Measurements from ENCODE around the gene RHNO1.
A peak's percentile ranks its signal among the peaks of the same experiment; 100 is the strongest.

Gene RHNO1

DNA sequence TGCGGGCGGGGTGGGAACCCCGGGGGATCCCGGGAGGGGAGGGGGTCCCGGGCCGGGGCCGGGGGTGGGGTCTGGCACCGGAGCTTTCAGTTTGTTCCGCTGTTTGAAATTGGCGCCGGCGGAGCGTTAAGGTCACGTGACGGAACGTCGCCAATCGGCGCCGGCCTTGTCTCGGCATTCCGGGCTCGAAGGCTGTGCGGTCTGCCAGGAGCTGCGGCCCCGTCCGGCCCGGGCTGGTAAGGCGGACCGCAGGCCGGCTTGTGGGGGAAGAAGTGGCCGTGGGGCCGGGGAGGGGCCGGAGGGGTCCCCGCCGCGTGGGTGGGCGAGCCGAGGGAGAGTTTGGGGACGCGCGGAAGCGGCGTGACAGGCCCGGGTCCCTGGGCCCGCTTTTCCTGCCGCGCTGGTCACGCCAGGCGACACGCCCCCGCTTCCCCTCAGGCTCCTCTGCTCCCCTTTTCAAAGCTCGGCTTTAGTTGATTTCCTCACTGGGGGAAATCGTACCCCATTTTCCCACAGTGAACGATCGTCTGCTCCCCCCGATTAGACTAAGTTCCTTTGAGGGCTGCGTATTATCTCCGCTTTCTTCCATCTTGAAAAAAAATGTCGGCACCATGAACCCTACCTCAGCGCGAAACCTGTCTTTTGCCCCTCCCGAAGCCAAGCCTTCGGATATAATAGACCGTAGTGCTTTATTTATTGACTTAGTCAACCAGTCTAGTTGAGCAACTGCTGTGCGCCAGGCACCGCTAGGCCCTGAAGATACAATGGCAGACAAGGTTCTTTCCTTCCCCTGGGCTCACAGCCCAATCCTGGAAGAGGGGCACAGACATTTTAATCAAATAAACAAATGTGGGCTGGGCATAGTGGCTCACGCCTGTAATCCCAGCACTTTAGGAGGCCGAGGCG is at the start of gene RHNO1, which contains the start of gene FOXM1:
Gene RHNO1, plus strand, starts transcription at position 177 of the 906 bp plus-strand sequence. CDS start 8,144 bp downstream, outside the sequence.
Gene FOXM1, minus strand, starts transcription at position 128 of the 906 bp plus-strand sequence. CDS start 2,696 bp downstream, outside the sequence.
- DNase-seq = peak; percentile 86

- no peak for DNase-seq
Measured at GRCh38 chr12:2829275-2829674, 47.7 kb upstream of the RHNO1 start.

- no peak for DNase-seq
Measured at GRCh38 chr12:2832550-2833127, 44.4 kb upstream of the RHNO1 start.

DNA sequence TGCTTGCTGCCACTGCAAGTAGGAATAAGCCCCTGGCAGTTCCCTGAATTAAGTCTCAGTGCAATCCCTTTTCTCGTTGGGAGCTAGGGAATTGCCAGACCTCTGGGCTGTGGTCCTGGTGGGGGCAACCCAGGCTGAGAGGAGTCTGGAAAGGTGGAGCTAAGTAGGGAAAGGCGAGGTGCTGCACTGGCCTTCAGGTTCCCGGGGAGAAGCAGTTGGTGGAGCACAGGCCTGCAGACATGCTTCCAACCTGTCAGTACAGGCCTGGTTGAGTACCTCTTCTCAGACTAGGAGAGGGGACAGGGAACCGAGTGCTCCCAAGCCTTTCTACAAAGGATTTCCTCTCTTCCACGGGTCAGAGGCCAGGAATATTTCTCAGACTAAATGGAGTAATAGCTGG is 43.7 kb upstream of the RHNO1 start:
- no peak for DNase-seq

DNA sequence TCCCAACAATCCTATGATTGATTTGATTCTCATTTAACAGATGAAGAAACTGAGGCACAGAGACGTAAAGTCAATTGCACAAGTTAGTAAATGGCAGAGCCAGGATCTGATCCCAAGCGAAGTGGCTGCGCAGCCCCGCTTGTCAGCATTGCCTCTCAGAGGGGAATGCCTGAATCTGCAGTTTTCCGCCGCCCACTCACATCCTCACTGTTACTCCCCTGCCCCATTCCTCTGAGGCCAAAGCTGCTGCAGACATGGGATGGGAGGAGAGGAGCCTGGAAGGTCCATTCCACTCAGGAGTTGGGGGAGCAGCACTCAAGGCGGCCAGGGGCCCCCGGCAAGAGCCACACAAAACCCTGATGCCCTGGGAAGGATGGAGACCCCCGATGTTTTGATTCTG is 43.2 kb upstream of the RHNO1 start:
- DNase-seq = no peak

DNA sequence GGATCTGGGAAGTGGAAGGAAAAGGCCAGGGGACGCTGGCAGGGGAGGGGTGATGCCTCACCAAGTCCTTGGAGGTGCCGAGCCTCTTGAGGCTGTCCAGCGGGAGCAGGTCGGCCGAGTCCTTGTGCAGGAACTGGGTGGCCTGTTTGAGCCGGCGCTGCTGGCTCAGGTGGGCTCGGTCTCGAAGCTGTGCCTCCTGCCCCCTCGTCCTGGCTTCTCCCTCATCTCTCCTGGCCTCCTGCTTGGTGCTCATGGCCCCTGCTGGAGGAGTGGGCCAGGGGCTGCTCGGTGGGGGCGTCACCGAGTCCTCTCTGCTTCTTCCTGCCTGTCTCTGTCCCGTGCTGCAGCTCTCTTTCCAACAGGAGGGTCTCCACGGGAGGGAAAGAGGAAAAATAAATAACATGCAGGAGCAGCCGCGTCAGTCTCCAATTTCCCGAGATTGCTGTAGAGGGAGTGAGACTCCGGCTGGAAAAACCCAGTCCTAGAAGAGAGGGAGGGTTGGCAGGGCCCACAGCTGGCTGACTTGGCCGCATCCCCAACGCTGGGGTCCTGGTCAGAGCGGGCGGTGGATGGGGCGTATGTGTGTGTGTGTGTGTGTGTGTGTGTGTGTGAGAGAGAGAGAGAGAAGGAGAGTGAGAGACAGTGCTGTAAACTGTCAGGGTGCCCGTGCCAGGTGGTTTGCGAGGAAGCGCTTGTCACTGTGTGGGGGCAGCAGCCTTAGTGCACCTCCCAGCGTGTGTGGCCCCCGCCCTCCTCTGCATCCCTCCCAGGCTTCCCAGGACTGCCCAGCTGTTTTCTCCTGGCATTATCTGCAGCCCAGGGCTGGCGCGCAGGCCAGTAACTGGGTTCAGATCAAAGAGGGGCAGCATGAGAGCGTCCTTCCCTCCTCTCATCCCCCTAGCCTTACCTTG is 42.2 kb upstream of the RHNO1 start, which contains the start of gene NRIP2:
Gene NRIP2, minus strand, starts transcription at position 455 of the 911 bp plus-strand sequence. Its CDS starts 52 bp downstream, at position 403.
- DNase-seq = peak; percentile 77

DNA sequence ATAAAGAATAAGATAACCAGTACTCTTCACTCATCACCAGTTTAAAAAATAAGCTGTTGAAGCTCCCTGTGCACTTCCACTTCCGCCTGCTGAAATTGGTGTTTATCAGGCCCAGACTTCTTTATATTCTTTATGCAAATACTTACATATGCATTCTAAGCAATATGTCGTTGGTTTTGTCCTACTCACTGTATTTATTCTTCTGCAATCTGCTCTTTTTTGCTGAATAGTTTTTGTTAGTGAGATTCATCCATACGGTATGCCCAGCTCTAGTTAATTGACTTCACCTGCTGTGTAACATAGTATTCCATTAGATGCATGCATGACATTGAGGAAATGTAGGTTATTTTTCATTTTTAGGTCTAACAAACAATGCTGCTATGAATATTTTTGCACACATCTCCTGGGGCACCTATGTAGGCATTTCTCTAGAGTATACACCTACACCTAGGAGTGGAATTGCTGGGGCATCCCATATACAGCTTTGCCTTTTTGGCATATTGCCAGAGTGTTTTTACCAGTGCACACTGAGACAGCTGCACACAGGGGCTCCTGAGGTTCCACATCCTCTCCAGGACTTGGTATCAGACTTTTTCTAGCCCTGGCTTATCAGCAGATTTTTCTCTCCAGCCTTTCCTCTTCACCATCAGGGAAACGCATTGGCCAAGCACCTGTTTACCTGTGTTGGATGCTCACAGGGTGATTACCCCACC is 41.2 kb upstream of the RHNO1 start:
- DNase-seq = no peak

DNA sequence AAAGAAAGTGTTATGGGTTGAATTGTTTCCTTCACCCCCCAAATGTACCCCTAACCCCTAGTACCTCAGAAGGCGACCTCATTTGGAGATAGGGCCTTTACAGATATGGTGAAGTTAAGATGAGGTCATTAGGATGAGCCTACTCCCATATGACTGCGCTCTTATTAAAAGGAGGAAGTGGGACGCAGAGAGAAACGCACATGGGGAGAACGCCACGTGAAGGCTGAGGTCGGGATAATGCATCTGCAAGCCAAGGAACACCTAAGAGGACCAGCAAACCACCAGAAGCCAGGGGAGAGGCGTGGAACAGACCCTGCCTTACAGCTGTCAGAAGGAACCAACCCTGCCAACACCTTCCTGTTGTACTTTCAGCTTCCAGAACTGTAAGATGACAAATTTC is 40.4 kb upstream of the RHNO1 start:
- DNase-seq = no peak

- DNase-seq = no peak
Measured at GRCh38 chr12:2841056-2841650, 35.9 kb upstream of the RHNO1 start.

DNA sequence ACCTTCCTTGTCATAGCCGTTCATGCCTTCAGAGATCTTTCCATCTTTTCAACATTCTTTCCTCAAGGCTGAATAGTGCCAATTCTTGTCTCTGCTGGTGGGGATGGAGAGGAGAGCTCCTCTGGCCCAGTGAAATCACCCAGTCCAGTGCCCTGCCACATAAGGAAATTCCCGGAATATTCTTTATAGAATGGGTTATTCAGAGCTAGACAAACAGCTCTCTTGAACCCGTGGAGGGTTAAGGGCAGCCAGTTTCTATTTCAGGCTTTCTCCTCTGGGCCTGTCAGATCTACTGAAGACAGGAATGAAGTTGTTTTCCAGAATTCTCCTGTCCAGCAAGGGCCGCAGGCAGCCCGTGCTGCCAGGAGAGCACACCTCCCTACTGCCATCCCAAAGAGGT is 34.1 kb upstream of the RHNO1 start:
- no peak for DNase-seq

DNA sequence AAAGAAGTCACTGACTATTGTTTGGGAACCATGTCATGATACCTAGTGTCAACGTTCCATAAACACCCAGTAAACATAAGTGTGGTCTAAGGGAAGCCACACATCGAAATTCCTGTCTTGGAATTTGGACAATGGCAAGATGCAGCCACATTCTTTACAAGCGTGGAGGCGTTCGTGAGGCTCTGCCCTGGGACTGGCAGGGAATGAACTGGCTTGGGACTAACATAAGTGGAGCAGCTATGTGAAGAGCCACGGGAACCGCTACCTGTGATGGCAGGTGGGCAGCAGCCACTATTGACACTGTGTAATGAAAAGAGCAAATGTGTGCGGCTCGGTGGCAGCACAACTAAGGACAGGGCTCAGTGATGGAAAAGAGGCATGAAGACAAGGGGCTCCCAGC is 32.2 kb upstream of the RHNO1 start:
- no peak for DNase-seq

DNA sequence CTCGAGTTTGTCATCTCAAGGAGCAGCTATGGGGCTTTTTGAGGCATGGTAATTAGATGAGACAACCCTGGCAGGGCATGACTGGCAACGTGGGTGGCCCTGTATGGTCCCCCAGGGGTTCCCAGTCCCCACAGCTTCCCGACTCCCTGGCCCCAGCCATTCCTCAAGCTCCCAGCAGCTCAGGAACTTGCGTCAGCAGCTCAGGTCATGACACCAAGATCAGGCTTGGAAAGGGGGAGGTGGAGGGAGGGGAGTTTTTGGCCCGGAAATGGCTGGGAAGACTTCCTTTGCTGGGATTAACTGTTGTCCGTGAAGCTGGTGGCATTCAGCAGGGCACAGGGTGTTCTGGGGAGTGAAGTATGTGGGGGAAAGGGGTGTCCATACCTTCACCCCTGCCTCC is 31.7 kb upstream of the RHNO1 start:
- no peak for DNase-seq

DNA sequence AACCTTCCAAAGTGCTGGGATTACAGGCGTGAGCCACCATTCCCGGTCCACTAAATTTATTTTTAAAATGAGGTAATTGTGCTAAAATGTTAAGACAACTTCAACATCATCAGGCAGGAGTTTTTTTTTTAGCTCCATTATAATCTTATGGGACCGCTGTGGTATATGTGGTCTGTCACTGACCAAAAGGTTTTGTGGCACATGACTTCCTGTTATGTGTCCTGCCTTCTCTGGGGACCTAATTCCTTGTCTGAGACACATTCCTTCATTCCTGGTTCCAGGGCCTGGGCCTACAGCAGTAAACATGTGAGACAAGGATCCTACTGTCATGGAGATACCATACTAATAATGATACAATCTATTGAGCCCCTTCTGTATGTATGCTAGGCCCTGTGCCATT is 25.1 kb upstream of the RHNO1 start:
- DNase-seq = no peak

DNA sequence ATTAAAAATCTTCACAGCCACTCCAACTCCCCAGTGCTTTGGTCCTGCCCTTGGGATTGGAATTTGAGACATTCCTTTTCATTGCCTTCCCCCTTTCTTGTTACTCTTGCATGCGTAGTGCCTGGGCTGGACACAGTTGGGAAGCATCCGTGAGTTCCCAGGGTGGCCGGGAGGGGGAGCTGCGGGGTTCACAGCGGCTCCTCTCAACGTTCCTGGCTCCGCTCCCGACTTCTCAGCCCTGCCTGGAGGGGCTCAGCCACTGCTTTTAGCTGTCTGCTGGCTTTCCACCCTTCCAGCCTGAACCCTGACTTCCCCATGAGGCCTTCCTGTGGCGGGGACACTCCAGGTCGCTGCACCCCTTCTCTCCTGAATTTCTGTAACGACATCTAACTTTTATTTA is 23.4 kb upstream of the RHNO1 start:
- peak; percentile 57 for DNase-seq

GRCh38 chr12:2854669-2855453 is 22.2 kb upstream of the RHNO1 start:
- DNase-seq = no peak

DNA sequence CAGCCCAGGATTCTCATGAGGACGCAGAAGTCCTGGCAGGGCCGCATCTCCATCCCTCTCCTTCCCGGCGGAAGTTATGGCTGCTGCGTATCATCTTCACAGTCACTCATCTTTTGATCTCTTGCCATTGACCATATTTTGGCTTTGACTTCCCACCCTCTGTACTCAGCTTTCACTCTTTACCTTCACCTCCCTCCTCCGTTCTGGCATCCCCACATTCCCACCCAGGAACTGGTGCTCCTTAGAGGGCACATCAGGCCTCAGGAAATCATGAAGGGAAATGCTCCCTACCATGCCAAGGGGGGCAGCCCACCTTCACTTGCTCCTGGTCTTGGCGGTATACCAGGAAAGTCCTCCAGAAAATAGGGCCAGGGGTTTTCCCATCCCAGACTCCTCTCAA is 21.5 kb upstream of the RHNO1 start:
- DNase-seq = no peak

DNA sequence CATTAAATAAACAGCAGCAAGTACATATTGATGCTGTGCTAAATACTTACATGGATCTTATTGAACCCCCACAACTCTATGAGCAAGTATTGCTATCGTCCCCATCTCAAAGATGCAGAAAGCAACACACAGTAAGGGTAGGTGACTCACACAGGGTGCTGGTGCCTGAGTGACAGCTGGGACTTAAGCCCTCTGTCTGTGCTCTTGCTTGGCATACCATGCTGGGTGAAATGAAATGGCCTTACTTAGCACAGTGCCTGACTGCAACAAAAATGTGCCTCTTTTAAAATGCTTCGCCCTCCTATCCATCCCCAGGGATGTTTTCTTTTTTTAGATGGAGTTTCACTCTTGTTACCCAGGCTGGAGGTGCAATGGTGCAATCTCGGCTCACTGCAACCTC is 21.0 kb upstream of the RHNO1 start:
- DNase-seq = no peak

GRCh38 chr12:2857021-2857431 is 20.0 kb upstream of the RHNO1 start, which contains the start of gene TEX52:
Gene TEX52 (minus strand): TSS chr12:2857039. CDS start chr12:2857026, 13 bp downstream.
- peak; percentile 42 for DNase-seq

DNA sequence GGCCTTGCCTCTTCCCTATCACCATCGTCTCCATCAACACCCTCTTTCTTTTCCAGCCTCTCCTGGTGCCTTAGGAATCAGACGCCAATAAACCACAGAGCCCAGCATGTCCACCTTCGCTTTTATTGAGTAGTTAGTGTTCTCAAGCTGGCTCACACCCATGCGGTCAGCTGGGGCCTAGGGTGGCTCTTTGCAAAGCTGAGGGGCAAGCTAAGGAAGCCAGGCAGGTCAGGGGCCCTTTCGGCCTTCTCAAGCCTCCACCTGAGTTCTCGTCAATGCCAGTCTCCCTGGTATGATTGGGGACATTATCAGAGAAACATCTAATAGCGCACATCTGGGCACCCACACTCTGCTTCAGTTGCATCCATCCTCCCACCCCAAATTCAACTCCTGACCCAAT is 19.4 kb upstream of the RHNO1 start:
- no peak for DNase-seq

- no peak for DNase-seq
Measured at GRCh38 chr12:2858334-2858733, 18.7 kb upstream of the RHNO1 start.

- DNase-seq = no peak
Measured at GRCh38 chr12:2858944-2859421, 18.0 kb upstream of the RHNO1 start.

Measured in NCI-H1092 (cell line).